ENCODE results near the gene CALHM2.

Gene CALHM2

GRCh38 chr10:103495321-103495720 is 43.2 kb upstream of the CALHM2 start:
- DNase-seq (ENCODE audit: low read depth), result no peak
- no peak overlapping the region for H3K4me3 ChIP-seq (ENCODE audit: low read depth, low read length)
- TF ChIP-seq CTCF (IDR thresholded peaks at IDR 0.05; ENCODE audit: control insufficient read depth, extremely low read depth, insufficient read depth), result no peak

- no peak overlapping the region for H3K4me3 ChIP-seq (ENCODE audit: low read depth, low read length)
- no peak for TF ChIP-seq CTCF (IDR thresholded peaks at IDR 0.05; ENCODE audit: control insufficient read depth, extremely low read depth, insufficient read depth)
- no peak for DNase-seq (ENCODE audit: low read depth)
These were observed 42.0 kb upstream of the CALHM2 start for GRCh38 chr10:103493916-103494877.

GRCh38 chr10:103493362-103493915 is 41.3 kb upstream of the CALHM2 start, which contains the start of gene NEURL1:
Gene NEURL1 (plus strand): TSS chr10:103493705. CDS start chr10:103494388, 683 bp downstream.
- no peak for DNase-seq (ENCODE audit: low read depth)
- no peak for TF ChIP-seq CTCF (IDR thresholded peaks at IDR 0.05; ENCODE audit: control insufficient read depth, extremely low read depth, insufficient read depth)
- no peak within 1 kb of the TSS for H3K4me3 ChIP-seq (ENCODE audit: low read depth, low read length)

- DNase-seq (ENCODE audit: low read depth), result no peak
- TF ChIP-seq CTCF (IDR thresholded peaks at IDR 0.05; ENCODE audit: control insufficient read depth, extremely low read depth, insufficient read depth), result no peak
- H3K4me3 ChIP-seq (ENCODE audit: low read depth, low read length), result no peak overlapping the region
These were observed 40.6 kb upstream of the CALHM2 start for GRCh38 chr10:103492655-103493261.

- no peak overlapping the region for H3K4me3 ChIP-seq (ENCODE audit: low read depth, low read length)
- TF ChIP-seq CTCF (IDR thresholded peaks at IDR 0.05; ENCODE audit: control insufficient read depth, extremely low read depth, insufficient read depth), result no peak
- DNase-seq (ENCODE audit: low read depth), result peak; percentile 8
These were observed 39.7 kb upstream of the CALHM2 start for GRCh38 chr10:103491729-103492364.

GRCh38 chr10:103490986-103491314 is 38.8 kb upstream of the CALHM2 start:
- H3K4me3 ChIP-seq (ENCODE audit: low read depth, low read length), result no peak overlapping the region
- DNase-seq (ENCODE audit: low read depth), result no peak
- TF ChIP-seq CTCF (IDR thresholded peaks at IDR 0.05; ENCODE audit: control insufficient read depth, extremely low read depth, insufficient read depth), result no peak

Data from LNCaP clone FGC (cell line).